ENCODE measurements around the gene VTI1A. TPM values are rescaled to one million over a fixed set of nuclear protein-coding genes. Genes with fewer than 3 reads are reported as not detected.

VTI1A gene
- total RNA-seq, 1 donor from 2014 or later: 34.6 TPM

GRCh38 chr10:112761256-112761655, 314.2 kb downstream of the VTI1A start:
- no peaks in the 10 kb centered on the region for H3K27me3 Mint-ChIP-seq (ENCODE audit: low read depth)
- H3K27ac Mint-ChIP-seq: peak overlapping the region; percentile 81
- no peaks in the 10 kb centered on the region for H3K9me3 Mint-ChIP-seq
- H3K36me3 Mint-ChIP-seq: no peaks in the 10 kb centered on the region
- H3K4me3 Mint-ChIP-seq: no peak overlapping the region
- H3K4me1 Mint-ChIP-seq: peaks cover 60% of the 10 kb centered on the region
- no peak for TF ChIP-seq CTCF (IDR thresholded peaks at IDR 0.05; ENCODE audit: unreplicated experiment)
- DNase-seq (ENCODE audit: low spot score in 2 of 2, unreplicated experiment in 2 of 2): no peak

- H3K9me3 Mint-ChIP-seq: no peaks in the 10 kb centered on the region
- H3K36me3 Mint-ChIP-seq: no peaks in the 10 kb centered on the region
- peaks cover 52% of the 10 kb centered on the region for H3K4me1 Mint-ChIP-seq
- no peaks in the 10 kb centered on the region for H3K27me3 Mint-ChIP-seq (ENCODE audit: low read depth)
- no peak for TF ChIP-seq CTCF (IDR thresholded peaks at IDR 0.05; ENCODE audit: unreplicated experiment)
- no peak overlapping the region for H3K27ac Mint-ChIP-seq
- DNase-seq (ENCODE audit: low spot score in 2 of 2, unreplicated experiment in 2 of 2): no peak
- H3K4me3 Mint-ChIP-seq: no peak overlapping the region
Observed at GRCh38 chr10:112763916-112764520, 317.0 kb downstream of the VTI1A start.

GRCh38 chr10:112765717-112766235, 318.8 kb downstream of the VTI1A start:
- Mint-ChIP-seq H3K4me3 (no peak overlapping the region), H3K4me1 (peaks cover 36% of the 10 kb centered on the region), H3K36me3 (no peaks in the 10 kb centered on the region), H3K27ac (peak overlapping the region; percentile 4), H3K27me3 (ENCODE audit: low read depth) (no peaks in the 10 kb centered on the region), H3K9me3 (no peaks in the 10 kb centered on the region)
- DNase-seq (ENCODE audit: low spot score in 2 of 2, unreplicated experiment in 2 of 2): no peak
- no peak for TF ChIP-seq CTCF (IDR thresholded peaks at IDR 0.05; ENCODE audit: unreplicated experiment)

- Mint-ChIP-seq H3K27ac (peak overlapping the region; percentile 21), H3K9me3 (peaks cover 2% of the 10 kb centered on the region), H3K4me3 (no peak overlapping the region), H3K36me3 (peaks cover 8% of the 10 kb centered on the region), H3K27me3 (ENCODE audit: low read depth) (no peaks in the 10 kb centered on the region), H3K4me1 (peaks cover 28% of the 10 kb centered on the region)
- no peak for TF ChIP-seq CTCF (IDR thresholded peaks at IDR 0.05; ENCODE audit: unreplicated experiment)
- DNase-seq (ENCODE audit: low spot score in 2 of 2, unreplicated experiment in 2 of 2): no peak
Observed at GRCh38 chr10:112766636-112767035, 319.6 kb downstream of the VTI1A start.

- DNase-seq (ENCODE audit: low spot score in 2 of 2, unreplicated experiment in 2 of 2): no peak
- H3K9me3 Mint-ChIP-seq: peaks cover 7% of the 10 kb centered on the region
- peaks cover 24% of the 10 kb centered on the region for H3K4me1 Mint-ChIP-seq
- H3K4me3 Mint-ChIP-seq: no peak overlapping the region
- peak overlapping the region; percentile 21 for H3K27ac Mint-ChIP-seq
- no peaks in the 10 kb centered on the region for H3K27me3 Mint-ChIP-seq (ENCODE audit: low read depth)
- H3K36me3 Mint-ChIP-seq: peaks cover 13% of the 10 kb centered on the region
- TF ChIP-seq CTCF (IDR thresholded peaks at IDR 0.05; ENCODE audit: unreplicated experiment): no peak
Observed at GRCh38 chr10:112767156-112767555, 320.1 kb downstream of the VTI1A start.
